Liver (tissue), 9 donors: ENCODE results near the gene SCN1A. TPM values are rescaled to one million over a fixed set of nuclear protein-coding genes. Genes with fewer than 3 reads are reported as not detected.

Experiments used
- DNase-seq: peaks from one replicate; pipeline ENCODE4 v3.0.0-alpha.2; 2017; ENCODE audit warnings: low spot score
- H3K27ac ChIP-seq, 2 donors: one replicate each; pipeline ENCODE4 v1.7.0; 2013; ENCODE audit warnings: inconsistent platforms in 2 of 2, low read length in 2 of 2, control low read depth in 1 of 2, low read depth in 1 of 2, mild to moderate bottlenecking in 1 of 2
- H3K27me3 ChIP-seq, 4 donors: one replicate each; pipeline versions ENCODE4 v1.6.1 to v1.7.0; 2013; ENCODE audit warnings: low read length in 3 of 4, inconsistent platforms in 1 of 4, mild to moderate bottlenecking in 1 of 4, moderate library complexity in 1 of 4; ENCODE audit not compliant: control insufficient read depth in 4 of 4, insufficient read depth in 4 of 4
- H3K36me3 ChIP-seq, 4 donors: one replicate each; pipeline versions ENCODE4 v1.6.1 to v1.7.0; 2013; ENCODE audit warnings: low read length in 3 of 4, mild to moderate bottlenecking in 3 of 4, low read depth in 1 of 4, moderate library complexity in 1 of 4; ENCODE audit not compliant: control insufficient read depth in 4 of 4, insufficient read depth in 3 of 4
- H3K4me1 ChIP-seq, 4 donors: one replicate each; pipeline versions ENCODE4 v1.6.1 to v1.7.0; 2013; ENCODE audit warnings: low read length in 3 of 4, mild to moderate bottlenecking in 3 of 4, moderate library complexity in 1 of 4; ENCODE audit not compliant: control insufficient read depth in 4 of 4, insufficient read depth in 4 of 4
- H3K4me3 ChIP-seq, 3 donors: one replicate each; pipeline versions ENCODE4 v1.6.1 to v1.7.0; 2013; ENCODE audit warnings: low read length in 3 of 3, control low read depth in 1 of 3, low read depth in 1 of 3, mild to moderate bottlenecking in 1 of 3
- H3K9ac ChIP-seq, 2 donors: one replicate each; pipeline ENCODE4 v1.7.0; 2013; ENCODE audit warnings: low read length in 2 of 2, mild to moderate bottlenecking in 2 of 2, moderate library complexity in 2 of 2, control low read depth in 1 of 2, low read depth in 1 of 2
- H3K9me3 ChIP-seq, 4 donors: one replicate each; pipeline versions ENCODE4 v1.6.1 to v1.7.0; 2013; ENCODE audit warnings: low read length in 3 of 4; ENCODE audit not compliant: control insufficient read depth in 4 of 4
- EGR1 ChIP-seq, 2 donors: IDR thresholded peaks; 2 replicates each; pipeline ENCODE4 v1.6.1; 2016 to 2018; ENCODE audit warnings: antibody characterized with exemption in 2 of 2, low read depth in 2 of 2
- FOXA1 ChIP-seq: IDR thresholded peaks from 2 replicates; pipeline ENCODE4 v1.6.1; 2016; ENCODE audit warnings: antibody characterized with exemption
- FOXA2 ChIP-seq: IDR thresholded peaks from 2 replicates; pipeline ENCODE4 v1.6.1; 2016; ENCODE audit warnings: antibody characterized with exemption
- GABPA ChIP-seq, 2 donors: IDR thresholded peaks in 1 of 2; conservative IDR thresholded peaks in 1 of 2; 2 replicates each; pipeline ENCODE4 v1.6.1; 2016; ENCODE audit warnings: antibody characterized with exemption in 2 of 2, mild to moderate bottlenecking in 1 of 2, moderate library complexity in 1 of 2
- HNF4A ChIP-seq, 2 donors: conservative IDR thresholded peaks; 2 replicates each; pipeline ENCODE4 v1.6.1; 2016; ENCODE audit warnings: antibody characterized with exemption in 2 of 2, mild to moderate bottlenecking in 2 of 2
- RAD21 ChIP-seq, 2 donors: IDR thresholded peaks; 2 replicates each; pipeline ENCODE4 v1.6.1; 2016; ENCODE audit warnings: antibody characterized with exemption in 2 of 2, mild to moderate bottlenecking in 2 of 2
- RXRA ChIP-seq, 2 donors: IDR thresholded peaks; 2 replicates each; pipeline ENCODE4 v1.6.1; 2017 to 2018; ENCODE audit warnings: antibody characterized with exemption in 2 of 2, mild to moderate bottlenecking in 1 of 2
- SP1 ChIP-seq: IDR thresholded peaks from 2 replicates; pipeline ENCODE4 v1.6.1; 2018; ENCODE audit warnings: antibody characterized with exemption, mild to moderate bottlenecking
- polyA plus RNA-seq, 2 donors: library from polyadenylated mRNA; stranded (reverse) in 1 of 2; unstranded in 1 of 2; fragments of 200-250 nt in 1 of 2; fragments of >200 nt in 1 of 2; fragmentation: Nextera tagmentation in 1 of 2; extraction: Ambion mirVana in 1 of 2; gene quantifications; one replicate each; pipeline versions ENCODE4 v1.2.1 to v1.2.3, GENCODE V29; 2013 to 2015
- total RNA-seq, 2 donors: library from RNA; depleted of rRNA; stranded (reverse); fragments of >200 nt; gene quantifications; one replicate each; pipeline ENCODE4 v1.2.3, GENCODE V29; 2014
- TF ChIP-seq, protein P1 (sequence below): IDR thresholded peaks from 2 replicates; pipeline ENCODE4 v1.6.1; 2016; ENCODE audit warnings: antibody characterized with exemption, mild to moderate bottlenecking
- TF ChIP-seq, protein P2 (sequence below): fragments of 150-350 bp; IDR thresholded peaks from 2 replicates; pipeline ENCODE4 v1.5.1; 2017; ENCODE audit warnings: improper control_type of control experiment, low read depth, low read length; ENCODE audit not compliant: missing input control
- TF ChIP-seq, protein P3 (sequence below): IDR thresholded peaks from 2 replicates; pipeline ENCODE4 v1.6.1; 2016; ENCODE audit warnings: antibody characterized with exemption
- TF ChIP-seq, protein P4 (sequence below): IDR thresholded peaks from 2 replicates; pipeline ENCODE4 v1.6.1; 2016; ENCODE audit warnings: antibody characterized with exemption
- TF ChIP-seq, protein P5 (sequence below): IDR thresholded peaks from 2 replicates; pipeline ENCODE4 v1.6.1; 2016; ENCODE audit warnings: antibody characterized with exemption
- donor health status: healthy.
- donor health status: healthy.
- donor health status: healthy.
- donor health status: healthy.
- donor health status: healthy.

Gene SCN1A
- total and polyA plus RNA-seq, 4 donors: 0.11 TPM; not detected in 3

DNA sequence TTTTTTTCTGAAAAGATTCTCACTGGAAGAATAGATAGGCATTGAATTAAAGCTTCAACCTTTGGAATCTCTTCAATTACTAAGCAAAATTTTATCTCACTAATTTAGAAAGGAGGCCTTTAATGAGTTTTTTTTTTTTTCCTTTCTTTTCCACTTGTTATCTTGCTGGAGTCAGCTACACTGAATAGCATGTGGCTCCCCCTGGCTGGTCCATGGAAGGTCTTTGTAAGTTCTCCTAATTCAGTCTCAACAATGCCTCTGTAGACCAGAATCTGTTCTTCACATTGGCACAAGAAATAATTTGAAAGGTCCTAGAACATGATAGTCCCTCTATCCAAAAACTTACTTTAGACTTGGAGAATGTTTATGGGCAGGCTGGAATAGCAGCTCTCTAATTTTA, 24.2 kb upstream of the SCN1A start:
- no peaks in the 10 kb centered on the region for H3K36me3 ChIP-seq

More for the DNA sequence above, 24.2 kb upstream of the SCN1A start:
- no peak for DNase-seq
- TF ChIP-seq, protein P1, sequence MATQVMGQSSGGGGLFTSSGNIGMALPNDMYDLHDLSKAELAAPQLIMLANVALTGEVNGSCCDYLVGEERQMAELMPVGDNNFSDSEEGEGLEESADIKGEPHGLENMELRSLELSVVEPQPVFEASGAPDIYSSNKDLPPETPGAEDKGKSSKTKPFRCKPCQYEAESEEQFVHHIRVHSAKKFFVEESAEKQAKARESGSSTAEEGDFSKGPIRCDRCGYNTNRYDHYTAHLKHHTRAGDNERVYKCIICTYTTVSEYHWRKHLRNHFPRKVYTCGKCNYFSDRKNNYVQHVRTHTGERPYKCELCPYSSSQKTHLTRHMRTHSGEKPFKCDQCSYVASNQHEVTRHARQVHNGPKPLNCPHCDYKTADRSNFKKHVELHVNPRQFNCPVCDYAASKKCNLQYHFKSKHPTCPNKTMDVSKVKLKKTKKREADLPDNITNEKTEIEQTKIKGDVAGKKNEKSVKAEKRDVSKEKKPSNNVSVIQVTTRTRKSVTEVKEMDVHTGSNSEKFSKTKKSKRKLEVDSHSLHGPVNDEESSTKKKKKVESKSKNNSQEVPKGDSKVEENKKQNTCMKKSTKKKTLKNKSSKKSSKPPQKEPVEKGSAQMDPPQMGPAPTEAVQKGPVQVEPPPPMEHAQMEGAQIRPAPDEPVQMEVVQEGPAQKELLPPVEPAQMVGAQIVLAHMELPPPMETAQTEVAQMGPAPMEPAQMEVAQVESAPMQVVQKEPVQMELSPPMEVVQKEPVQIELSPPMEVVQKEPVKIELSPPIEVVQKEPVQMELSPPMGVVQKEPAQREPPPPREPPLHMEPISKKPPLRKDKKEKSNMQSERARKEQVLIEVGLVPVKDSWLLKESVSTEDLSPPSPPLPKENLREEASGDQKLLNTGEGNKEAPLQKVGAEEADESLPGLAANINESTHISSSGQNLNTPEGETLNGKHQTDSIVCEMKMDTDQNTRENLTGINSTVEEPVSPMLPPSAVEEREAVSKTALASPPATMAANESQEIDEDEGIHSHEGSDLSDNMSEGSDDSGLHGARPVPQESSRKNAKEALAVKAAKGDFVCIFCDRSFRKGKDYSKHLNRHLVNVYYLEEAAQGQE: no peak
- TF ChIP-seq RXRA (IDR thresholded peaks at IDR 0.05) (no peak), SP1 (no peak), FOXA2 (no peak), RAD21 (IDR thresholded peaks at IDR 0.05) (no peak), FOXA1 (no peak), GABPA (IDR thresholded peaks at IDR 0.05 in 1 of 2, conservative IDR thresholded peaks at IDR 0.05 in 1 of 2) (no peak), EGR1 (IDR thresholded peaks at IDR 0.05; ENCODE audit: low read depth in 2 of 2) (no peak), HNF4A (conservative IDR thresholded peaks at IDR 0.05) (no peak)
- TF ChIP-seq, protein P2, sequence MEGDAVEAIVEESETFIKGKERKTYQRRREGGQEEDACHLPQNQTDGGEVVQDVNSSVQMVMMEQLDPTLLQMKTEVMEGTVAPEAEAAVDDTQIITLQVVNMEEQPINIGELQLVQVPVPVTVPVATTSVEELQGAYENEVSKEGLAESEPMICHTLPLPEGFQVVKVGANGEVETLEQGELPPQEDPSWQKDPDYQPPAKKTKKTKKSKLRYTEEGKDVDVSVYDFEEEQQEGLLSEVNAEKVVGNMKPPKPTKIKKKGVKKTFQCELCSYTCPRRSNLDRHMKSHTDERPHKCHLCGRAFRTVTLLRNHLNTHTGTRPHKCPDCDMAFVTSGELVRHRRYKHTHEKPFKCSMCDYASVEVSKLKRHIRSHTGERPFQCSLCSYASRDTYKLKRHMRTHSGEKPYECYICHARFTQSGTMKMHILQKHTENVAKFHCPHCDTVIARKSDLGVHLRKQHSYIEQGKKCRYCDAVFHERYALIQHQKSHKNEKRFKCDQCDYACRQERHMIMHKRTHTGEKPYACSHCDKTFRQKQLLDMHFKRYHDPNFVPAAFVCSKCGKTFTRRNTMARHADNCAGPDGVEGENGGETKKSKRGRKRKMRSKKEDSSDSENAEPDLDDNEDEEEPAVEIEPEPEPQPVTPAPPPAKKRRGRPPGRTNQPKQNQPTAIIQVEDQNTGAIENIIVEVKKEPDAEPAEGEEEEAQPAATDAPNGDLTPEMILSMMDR: no peak
- TF ChIP-seq, protein P3, sequence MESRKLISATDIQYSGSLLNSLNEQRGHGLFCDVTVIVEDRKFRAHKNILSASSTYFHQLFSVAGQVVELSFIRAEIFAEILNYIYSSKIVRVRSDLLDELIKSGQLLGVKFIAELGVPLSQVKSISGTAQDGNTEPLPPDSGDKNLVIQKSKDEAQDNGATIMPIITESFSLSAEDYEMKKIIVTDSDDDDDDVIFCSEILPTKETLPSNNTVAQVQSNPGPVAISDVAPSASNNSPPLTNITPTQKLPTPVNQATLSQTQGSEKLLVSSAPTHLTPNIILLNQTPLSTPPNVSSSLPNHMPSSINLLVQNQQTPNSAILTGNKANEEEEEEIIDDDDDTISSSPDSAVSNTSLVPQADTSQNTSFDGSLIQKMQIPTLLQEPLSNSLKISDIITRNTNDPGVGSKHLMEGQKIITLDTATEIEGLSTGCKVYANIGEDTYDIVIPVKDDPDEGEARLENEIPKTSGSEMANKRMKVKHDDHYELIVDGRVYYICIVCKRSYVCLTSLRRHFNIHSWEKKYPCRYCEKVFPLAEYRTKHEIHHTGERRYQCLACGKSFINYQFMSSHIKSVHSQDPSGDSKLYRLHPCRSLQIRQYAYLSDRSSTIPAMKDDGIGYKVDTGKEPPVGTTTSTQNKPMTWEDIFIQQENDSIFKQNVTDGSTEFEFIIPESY: no peak
- TF ChIP-seq, protein P4, sequence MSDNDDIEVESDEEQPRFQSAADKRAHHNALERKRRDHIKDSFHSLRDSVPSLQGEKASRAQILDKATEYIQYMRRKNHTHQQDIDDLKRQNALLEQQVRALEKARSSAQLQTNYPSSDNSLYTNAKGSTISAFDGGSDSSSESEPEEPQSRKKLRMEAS: no peak
- TF ChIP-seq, protein P5, sequence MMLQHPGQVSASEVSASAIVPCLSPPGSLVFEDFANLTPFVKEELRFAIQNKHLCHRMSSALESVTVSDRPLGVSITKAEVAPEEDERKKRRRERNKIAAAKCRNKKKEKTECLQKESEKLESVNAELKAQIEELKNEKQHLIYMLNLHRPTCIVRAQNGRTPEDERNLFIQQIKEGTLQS: no peak
- no peak overlapping the region for H3K27ac ChIP-seq
- H3K4me3 ChIP-seq: no peak overlapping the region
- H3K4me1 ChIP-seq: no peaks in the 10 kb centered on the region
- no peak overlapping the region for H3K9ac ChIP-seq
- H3K27me3 ChIP-seq: no peaks in the 10 kb centered on the region
- no peaks in the 10 kb centered on the region for H3K9me3 ChIP-seq
